ENCODE results near the gene LRCH2.

Gene LRCH2

DNA sequence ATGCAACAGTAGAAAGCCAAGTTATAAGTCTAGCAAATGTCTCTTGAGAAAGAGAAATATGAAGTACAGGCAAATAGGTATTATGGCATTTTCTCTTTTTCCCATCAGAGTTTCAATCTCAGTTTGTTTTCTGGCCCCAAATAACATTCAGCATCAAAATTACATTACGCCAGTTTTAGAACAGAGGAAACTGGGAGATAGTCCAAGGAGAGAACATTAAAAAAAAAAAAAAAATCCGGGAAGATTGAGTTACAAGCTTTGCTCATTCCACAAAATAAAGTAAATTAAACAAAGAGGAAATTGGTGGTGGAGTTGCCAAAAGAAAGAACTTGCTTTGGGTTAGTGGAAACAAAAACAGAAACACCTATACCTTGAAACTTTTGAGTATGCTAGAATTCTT is 166.1 kb downstream of the LRCH2 start:
- Histone ChIP-seq H3K4me3 (no peak overlapping the region), H3K27ac (no peak overlapping the region)
- TF ChIP-seq CTCF (IDR thresholded peaks at IDR 0.05), result no peak
- DNase-seq (ENCODE audit: low spot score), result no peak

GRCh38 chrX:115065304-115065703 is 168.6 kb downstream of the LRCH2 start:
- Histone ChIP-seq H3K27ac (no peak overlapping the region), H3K4me3 (no peak overlapping the region)
- DNase-seq (ENCODE audit: low spot score), result no peak
- TF ChIP-seq CTCF (IDR thresholded peaks at IDR 0.05), result no peak

All from coronary artery (tissue), 2 donors.